Measurements from ENCODE around the gene MYADML2.

MYADML2 gene

GRCh38 chr17:81991684-81992305, 44.8 kb upstream of the MYADML2 start:
- FAIRE-seq = no peak
- DNase-seq (ENCODE audit: insufficient read length, low spot score) = no peak
- TF ChIP-seq CTCF (IDR thresholded peaks at IDR 0.05; ENCODE audit: insufficient read depth, missing control alignments) = no peak

- no peak for TF ChIP-seq CTCF (IDR thresholded peaks at IDR 0.05; ENCODE audit: insufficient read depth, missing control alignments)
- FAIRE-seq (no peak), DNase-seq (ENCODE audit: insufficient read length, low spot score) (no peak)
Measured at GRCh38 chr17:81990836-81991683, 44.0 kb upstream of the MYADML2 start.

GRCh38 chr17:81987161-81987770, 40.2 kb upstream of the MYADML2 start:
- no peak for TF ChIP-seq CTCF (IDR thresholded peaks at IDR 0.05; ENCODE audit: insufficient read depth, missing control alignments)
- DNase-seq (ENCODE audit: insufficient read length, low spot score) (no peak), FAIRE-seq (no peak)

GRCh38 chr17:81986606-81987005, 39.6 kb upstream of the MYADML2 start:
- no peak for FAIRE-seq

GRCh38 chr17:81984773-81985410, 37.9 kb upstream of the MYADML2 start:
- TF ChIP-seq CTCF (IDR thresholded peaks at IDR 0.05; ENCODE audit: insufficient read depth, missing control alignments) = no peak
- no peak for FAIRE-seq
- no peak for DNase-seq (ENCODE audit: insufficient read length, low spot score)

More at GRCh38 chr17:81986606-81987005, 39.6 kb upstream of the MYADML2 start:
- no peak for DNase-seq (ENCODE audit: insufficient read length, low spot score)
- no peak for TF ChIP-seq CTCF (IDR thresholded peaks at IDR 0.05; ENCODE audit: insufficient read depth, missing control alignments)

- FAIRE-seq = no peak
- TF ChIP-seq CTCF (IDR thresholded peaks at IDR 0.05; ENCODE audit: insufficient read depth, missing control alignments) = no peak
- no peak for DNase-seq (ENCODE audit: insufficient read length, low spot score)
Measured at GRCh38 chr17:81983639-81984373, 36.8 kb upstream of the MYADML2 start.

Data from D721Med (cell line).